ENCODE results near the gene ARHGAP11A.

ARHGAP11A gene

GRCh38 chr15:32685576-32685975 lies 70.3 kb downstream of the ARHGAP11A start:
- no peak for DNase-seq

DNA sequence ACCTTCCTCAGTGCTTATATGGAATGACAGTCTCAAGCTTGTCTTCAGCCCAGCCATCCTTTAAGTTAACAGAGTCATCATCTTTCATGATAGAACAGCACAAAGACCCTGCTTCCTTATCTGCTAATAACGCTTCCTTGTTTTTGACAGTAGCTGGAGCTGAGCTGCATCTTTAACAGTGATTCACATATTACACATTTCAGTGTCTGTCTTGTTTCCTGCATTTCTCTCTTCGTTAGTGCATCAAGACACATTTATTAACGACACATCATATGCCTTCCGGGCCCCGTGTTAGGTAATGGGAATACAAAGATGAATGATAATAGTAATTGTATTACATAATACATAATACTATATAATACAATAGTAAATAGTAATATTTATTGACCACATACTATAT lies 72.3 kb downstream of the ARHGAP11A start:
- DNase-seq = no peak

DNA sequence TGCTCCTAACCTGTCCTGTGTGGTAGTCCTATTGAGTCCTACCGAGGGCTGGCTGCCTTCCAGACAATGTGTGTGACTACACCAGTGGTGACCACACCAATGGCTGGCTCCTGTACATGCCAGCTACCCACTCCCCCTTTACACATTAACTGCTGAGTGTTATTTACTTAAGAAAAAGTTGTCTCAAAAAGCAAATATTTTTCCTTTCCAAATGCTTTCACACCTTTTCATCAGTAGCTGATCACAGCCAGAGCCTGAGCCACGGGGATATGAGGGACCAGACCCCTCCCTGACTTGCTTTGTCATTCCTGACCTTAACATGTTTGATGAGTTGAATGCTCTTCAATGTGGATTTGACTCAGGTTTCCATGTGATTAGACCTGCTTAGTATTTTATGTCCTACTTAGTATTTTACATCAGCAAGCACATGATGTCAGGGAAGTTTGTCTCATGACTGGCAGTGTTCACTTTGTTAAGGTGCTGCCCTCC lies 72.9 kb downstream of the ARHGAP11A start:
- no peak for DNase-seq

Measured in anterior cingulate cortex (tissue), 58 donors.